Measurements from ENCODE around the gene HCLS1. TPM values are rescaled to one million over a fixed set of nuclear protein-coding genes. Genes with fewer than 3 reads are reported as not detected.
A peak's percentile ranks its signal among the peaks of the same experiment; 100 is the strongest.

Gene HCLS1
- total RNA-seq, 1 experiment from 2014 or later = 1.2 TPM

GRCh38 chr3:121665488-121665887 is 4.8 kb upstream of the HCLS1 start:
- Histone ChIP-seq H3K18ac (ENCODE audit: insufficient read length, low read depth, low read length) (no peak overlapping the region), H3K4me2 (ENCODE audit: insufficient read depth, insufficient read length, low read length) (no peak overlapping the region), H3K9me3 (ENCODE audit: control insufficient read depth, low read depth, low read length) (no peaks in the 10 kb centered on the region), H4K8ac (replicated peaks; ENCODE audit: insufficient read length, low read depth, low read length) (no peak overlapping the region), H3K23me2 (ENCODE audit: insufficient read length, low read depth, low read length, poor library complexity, severe bottlenecking) (no peaks in the 10 kb centered on the region), H3K4ac (ENCODE audit: low read depth, low read length) (no peak overlapping the region), H2BK20ac (ENCODE audit: low read depth, low read length, poor library complexity, severe bottlenecking) (no peak overlapping the region), H3K23ac (ENCODE audit: insufficient read length, low read depth, low read length) (no peak overlapping the region), H3K79me1 (ENCODE audit: insufficient read depth, low read depth, low read length, poor library complexity, severe bottlenecking) (no peaks in the 10 kb centered on the region), H4K5ac (ENCODE audit: insufficient read length, low read depth, low read length) (no peak overlapping the region), H2BK15ac (ENCODE audit: low read depth, low read length) (no peak overlapping the region), H3K4me1 (ENCODE audit: insufficient read depth, low read length) (no peaks in the 10 kb centered on the region; the same call in 1 of the 2 replicates), H3T11ph (ENCODE audit: low read length) (no peak overlapping the region), H3K9ac (ENCODE audit: extremely low read depth, insufficient read length, low read length) (no peak overlapping the region), H3K56ac (ENCODE audit: insufficient read length, low read depth, low read length) (no peak overlapping the region), H3K27ac (ENCODE audit: insufficient read length, low read depth, low read length) (no peak overlapping the region), H2BK5ac (ENCODE audit: insufficient read length, low read length) (no peak overlapping the region), H3K14ac (ENCODE audit: insufficient read depth, low read length) (no peak overlapping the region), H2AK5ac (ENCODE audit: insufficient read length, low read length) (no peak overlapping the region), H2BK120ac (ENCODE audit: low read depth, low read length, poor library complexity, severe bottlenecking) (no peak overlapping the region), H4K20me1 (ENCODE audit: control insufficient read depth, insufficient read depth, insufficient read length) (no peaks in the 10 kb centered on the region), H4K91ac (ENCODE audit: insufficient read length, low read depth, low read length) (no peak overlapping the region), H3K79me2 (ENCODE audit: insufficient read depth, low read length) (no peaks in the 10 kb centered on the region), H3K27me3 (ENCODE audit: insufficient read depth, low read length) (no peaks in the 10 kb centered on the region), H2BK12ac (ENCODE audit: insufficient read length, low read depth, low read length) (no peak overlapping the region), H2AFZ (ENCODE audit: low read length) (no peak overlapping the region)
- WGBS (ENCODE audit: extremely low coverage, insufficient read length, low lambda C conversion rate) = no CpG with 5 or more reads among the region's 2 CpGs
- peaks cover 12 to 64% (median 40%) of the 10 kb centered on the region in 3 experiments; a peak in 6 of 7 replicates for H3K36me3 Mint-ChIP-seq (ENCODE audit: insufficient read depth in 1 of 3, low read depth in 3 of 3)
- no peak for TF ChIP-seq CTCF (conservative IDR thresholded peaks at IDR 0.05)
- peaks cover 8 to 11% of the 10 kb centered on the region in 2 experiments for H3K4me1 Mint-ChIP-seq
- no peaks in the 10 kb centered on the region for H3K9me3 Mint-ChIP-seq
- no peak overlapping the region for H3K4me3 Mint-ChIP-seq
- no peak for DNase-seq
- H3K27me3 Mint-ChIP-seq (ENCODE audit: low read depth) = no peaks in the 10 kb centered on the region
- peak overlapping the region in 1 of 3 experiments; percentile 26; a peak in 1 of 7 replicates for H3K27ac Mint-ChIP-seq

Measured in H9 (cell line).